ENCODE measurements around the gene MPPED1.

Gene MPPED1

DNA sequence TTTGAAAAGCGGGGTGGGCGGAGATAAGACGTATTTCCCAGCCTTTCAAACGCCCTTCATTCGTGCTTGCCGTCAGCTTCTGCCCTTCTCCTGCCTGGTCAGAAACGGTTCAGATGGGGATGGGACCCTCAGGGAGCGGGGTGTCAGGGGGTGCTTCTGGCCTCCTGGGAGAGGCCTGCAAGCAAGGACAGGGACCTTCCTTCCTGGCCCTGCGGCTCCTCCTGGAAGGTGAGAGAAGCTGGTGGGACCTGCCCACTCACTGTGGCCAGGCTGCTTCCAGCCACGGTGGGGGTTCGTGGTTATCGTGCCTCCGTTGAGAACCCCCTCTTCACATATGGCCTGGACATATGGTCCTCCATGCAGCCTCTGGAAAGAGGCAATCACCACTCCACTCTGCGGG, 104.6 kb downstream of the MPPED1 start:
- TF ChIP-seq, protein P1, sequence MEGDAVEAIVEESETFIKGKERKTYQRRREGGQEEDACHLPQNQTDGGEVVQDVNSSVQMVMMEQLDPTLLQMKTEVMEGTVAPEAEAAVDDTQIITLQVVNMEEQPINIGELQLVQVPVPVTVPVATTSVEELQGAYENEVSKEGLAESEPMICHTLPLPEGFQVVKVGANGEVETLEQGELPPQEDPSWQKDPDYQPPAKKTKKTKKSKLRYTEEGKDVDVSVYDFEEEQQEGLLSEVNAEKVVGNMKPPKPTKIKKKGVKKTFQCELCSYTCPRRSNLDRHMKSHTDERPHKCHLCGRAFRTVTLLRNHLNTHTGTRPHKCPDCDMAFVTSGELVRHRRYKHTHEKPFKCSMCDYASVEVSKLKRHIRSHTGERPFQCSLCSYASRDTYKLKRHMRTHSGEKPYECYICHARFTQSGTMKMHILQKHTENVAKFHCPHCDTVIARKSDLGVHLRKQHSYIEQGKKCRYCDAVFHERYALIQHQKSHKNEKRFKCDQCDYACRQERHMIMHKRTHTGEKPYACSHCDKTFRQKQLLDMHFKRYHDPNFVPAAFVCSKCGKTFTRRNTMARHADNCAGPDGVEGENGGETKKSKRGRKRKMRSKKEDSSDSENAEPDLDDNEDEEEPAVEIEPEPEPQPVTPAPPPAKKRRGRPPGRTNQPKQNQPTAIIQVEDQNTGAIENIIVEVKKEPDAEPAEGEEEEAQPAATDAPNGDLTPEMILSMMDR (IDR thresholded peaks at IDR 0.05; ENCODE audit: control insufficient read depth, insufficient read depth, low read depth, low read length, missing control alignments): no peak
- DNase-seq (ENCODE audit: low read depth): no peak

DNA sequence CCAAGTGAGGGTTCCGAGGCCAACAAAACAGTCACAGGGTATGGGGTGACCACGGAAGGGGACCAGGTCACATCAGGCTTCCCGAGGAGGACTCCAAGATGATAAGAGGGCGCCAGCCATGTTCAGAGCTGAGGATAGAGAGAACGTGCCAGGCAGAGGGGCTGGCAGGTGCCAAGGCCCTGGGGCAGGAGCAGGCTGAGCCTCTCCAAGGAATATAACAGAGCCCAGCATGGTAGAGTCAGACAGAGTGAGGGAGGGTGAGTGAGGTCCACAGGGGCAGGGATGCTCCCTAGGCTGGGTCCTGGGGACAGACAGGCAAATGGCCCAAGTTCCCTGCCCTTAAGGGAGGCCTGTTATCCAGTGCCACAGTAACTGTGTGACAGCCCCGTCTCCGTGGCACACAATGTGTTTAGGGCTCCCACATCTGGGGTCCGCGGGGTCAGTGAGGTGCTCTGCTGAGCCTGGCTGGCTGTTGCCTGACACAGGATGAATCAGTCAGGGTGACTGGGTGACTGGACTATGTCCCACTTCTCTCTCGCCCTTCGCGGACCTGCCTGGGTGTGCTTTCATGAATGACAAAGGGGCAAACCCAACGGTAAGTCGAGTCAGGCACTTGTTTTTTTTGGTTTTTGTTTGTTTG, 105.3 kb downstream of the MPPED1 start:
- DNase-seq (ENCODE audit: low read depth): no peak
- no peak overlapping the region for H3K4me3 ChIP-seq (ENCODE audit: control insufficient read depth, low read depth, low read length)
- TF ChIP-seq, protein P1 (IDR thresholded peaks at IDR 0.05; ENCODE audit: control insufficient read depth, insufficient read depth, low read depth, low read length, missing control alignments): no peak

More for the DNA sequence above, 104.6 kb downstream of the MPPED1 start:
- no peak overlapping the region for H3K4me3 ChIP-seq (ENCODE audit: control insufficient read depth, low read depth, low read length)

DNA sequence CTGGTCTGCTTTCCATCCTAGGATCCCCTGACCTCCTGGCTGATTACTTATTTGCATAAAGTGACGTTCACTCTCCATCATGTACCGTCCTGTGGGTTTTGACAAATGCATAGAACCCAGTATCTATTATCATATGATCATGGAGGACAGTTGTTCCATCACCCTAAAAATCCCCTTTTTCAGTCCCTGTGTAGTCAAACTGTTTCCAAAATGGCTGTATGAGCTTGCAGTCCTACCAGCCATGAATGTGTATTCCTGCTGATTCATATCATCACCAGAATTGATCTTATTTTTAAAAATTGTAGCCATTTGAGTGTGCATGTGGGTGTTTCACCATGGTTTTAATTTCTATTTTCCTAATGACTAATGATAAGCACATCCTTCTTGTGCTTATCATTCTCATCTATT, 108.8 kb downstream of the MPPED1 start:
- no peak for DNase-seq (ENCODE audit: low read depth)
- TF ChIP-seq, protein P1 (IDR thresholded peaks at IDR 0.05; ENCODE audit: control insufficient read depth, insufficient read depth, low read depth, low read length, missing control alignments): no peak

DNA sequence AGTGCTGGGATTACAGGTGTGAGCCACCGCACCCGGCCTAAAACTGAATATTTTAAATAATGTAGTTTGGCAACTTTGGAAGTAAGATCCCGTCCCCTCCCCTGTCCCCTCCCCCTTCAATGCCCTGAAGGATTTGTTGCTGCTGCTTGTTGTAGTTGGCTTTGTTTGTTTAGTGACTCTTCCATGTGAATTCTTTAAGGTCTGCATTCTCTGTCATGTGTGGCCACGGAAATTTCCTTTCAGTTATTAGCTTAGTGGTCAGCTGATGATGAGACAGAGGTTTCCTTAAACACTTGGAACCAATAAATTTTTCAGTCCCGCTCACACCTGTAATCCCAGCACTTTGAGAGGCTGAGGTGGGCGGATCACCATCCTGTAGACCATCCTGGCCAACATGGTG, 109.9 kb downstream of the MPPED1 start:
- no peak overlapping the region for H3K4me3 ChIP-seq (ENCODE audit: control insufficient read depth, low read depth, low read length)
- TF ChIP-seq, protein P1 (IDR thresholded peaks at IDR 0.05; ENCODE audit: control insufficient read depth, insufficient read depth, low read depth, low read length, missing control alignments): no peak
- DNase-seq (ENCODE audit: low read depth): no peak

More for the DNA sequence above, 108.8 kb downstream of the MPPED1 start:
- no peak overlapping the region for H3K4me3 ChIP-seq (ENCODE audit: control insufficient read depth, low read depth, low read length)

DNA sequence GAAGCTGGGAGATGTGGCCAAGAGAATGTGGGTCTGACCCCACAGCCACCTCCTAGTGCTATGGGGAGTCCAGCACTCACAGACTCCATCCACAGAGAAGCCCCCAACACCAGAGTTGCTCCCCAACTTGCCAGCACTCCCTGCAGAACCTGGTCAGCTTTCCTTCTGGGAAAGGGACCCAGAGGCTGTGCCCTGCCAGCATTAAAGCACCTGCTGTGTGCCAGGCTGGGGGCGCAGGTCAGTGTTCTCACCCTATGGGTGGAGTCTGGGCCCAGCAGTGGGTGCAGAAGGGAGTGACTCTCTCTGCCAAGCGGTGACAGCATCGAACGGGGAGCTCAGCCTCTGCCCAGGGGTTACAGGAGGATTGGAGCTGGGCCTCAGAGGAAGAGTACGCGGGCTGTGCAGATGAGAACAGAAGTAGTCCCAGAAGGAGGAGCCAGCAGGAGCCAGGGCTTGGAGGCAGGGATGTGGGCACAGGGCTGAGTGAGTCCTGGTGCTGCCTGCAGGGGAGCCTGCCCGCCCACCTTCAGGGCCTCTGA, 114.4 kb downstream of the MPPED1 start:
- no peak for DNase-seq (ENCODE audit: low read depth)
- no peak overlapping the region for H3K4me3 ChIP-seq (ENCODE audit: control insufficient read depth, low read depth, low read length)
- TF ChIP-seq, protein P1 (IDR thresholded peaks at IDR 0.05; ENCODE audit: control insufficient read depth, insufficient read depth, low read depth, low read length, missing control alignments): no peak

DNA sequence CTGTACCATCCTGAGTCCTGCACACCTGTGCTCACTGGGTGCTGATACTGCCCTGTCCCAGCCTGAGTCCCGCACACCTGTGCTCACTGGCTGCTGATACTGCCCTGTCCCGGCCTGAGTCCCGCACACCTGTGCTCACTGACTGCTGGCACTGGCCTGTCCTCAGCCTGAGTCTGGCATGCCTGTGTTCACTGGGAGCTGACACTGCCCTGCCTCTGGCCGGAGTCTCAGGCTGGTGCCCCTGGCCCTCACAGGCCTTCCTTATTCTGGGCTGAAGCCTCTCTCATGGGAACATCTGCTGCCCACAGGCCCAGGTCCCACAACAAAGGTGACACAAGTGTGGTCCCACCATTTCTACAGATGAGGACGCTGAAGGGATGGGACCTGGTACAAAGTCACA, 115.1 kb downstream of the MPPED1 start:
- DNase-seq (ENCODE audit: low read depth): no peak
- TF ChIP-seq, protein P1 (IDR thresholded peaks at IDR 0.05; ENCODE audit: control insufficient read depth, insufficient read depth, low read depth, low read length, missing control alignments): no peak
- H3K4me3 ChIP-seq (ENCODE audit: control insufficient read depth, low read depth, low read length): no peak overlapping the region
